HepG2 (cell line): Measurements from ENCODE around the gene KCNA1.

Experiments used
- AGO2 ChIP-seq: fragments of 200-400 bp; formaldehyde crosslinking; optimal IDR thresholded peaks from 2 replicates; pipeline ENCODE3; 2017; ENCODE audit warnings: mild to moderate bottlenecking, low read depth, low read length, moderate library complexity
- CHD2 ChIP-seq: IDR thresholded peaks from 2 replicates; pipeline ENCODE4 v1.6.1; 2011; ENCODE audit warnings: low read depth, low read length, improper control_type of control experiment
- FOXK2 ChIP-seq: fragments of 450-650 bp; IDR thresholded peaks from 2 replicates; pipeline ENCODE4 v1.6.1; 2016
- ZNF24 ChIP-seq: fragments of 450-650 bp; IDR thresholded peaks from 2 replicates; pipeline ENCODE4 v1.6.1; 2017; ENCODE audit warnings: antibody characterized with exemption, mild to moderate bottlenecking
- ZNF337 ChIP-seq: sonication (generic); formaldehyde crosslinking; IDR thresholded peaks from 2 replicates; pipeline ENCODE4 v1.5.1; 2020; ENCODE audit warnings: missing genetic modification reagents, low read depth, mild to moderate bottlenecking, borderline replicate concordance
- ZNF484 ChIP-seq: sonication (generic); formaldehyde crosslinking; IDR thresholded peaks from 2 replicates; pipeline ENCODE4 v1.5.1; 2020; ENCODE audit warnings: mild to moderate bottlenecking, low read depth, missing genetic modification reagents, borderline replicate concordance

DNA sequence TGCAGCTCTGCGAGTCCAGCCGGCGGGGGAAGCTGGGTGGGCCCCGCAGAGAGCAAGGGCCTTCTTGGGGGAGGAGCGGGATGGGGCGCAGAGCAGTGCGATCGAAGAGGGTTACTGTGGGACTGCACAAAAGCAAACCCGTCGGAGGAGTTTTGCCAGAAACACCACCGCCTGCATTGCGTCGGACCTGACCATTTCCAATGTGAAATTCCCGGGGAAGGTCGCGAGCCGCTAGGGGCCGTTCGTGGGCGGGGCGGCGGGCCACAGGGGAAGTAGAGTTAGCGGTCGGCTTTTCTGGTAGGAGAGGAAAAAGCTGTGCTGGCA is 333 bp upstream of the KCNA1 start:
- TF ChIP-seq CHD2 = no peak
- TF ChIP-seq ZNF484 = no peak
- no peak for TF ChIP-seq AGO2
- no peak for TF ChIP-seq ZNF24
- no peak for TF ChIP-seq FOXK2
- no peak for TF ChIP-seq ZNF337 (CRISPR knock-in tag)
